HepG2 (cell line): ENCODE data around the gene RASSF7. TPM values are rescaled to one million over a fixed set of nuclear protein-coding genes. Genes with fewer than 3 reads are reported as not detected.

ENCODE experiments used
- ATM ChIP-seq: fragments of 450-650 bp; IDR thresholded peaks from 2 replicates; pipeline ENCODE4 v1.7.1; 2017; ENCODE audit warnings: mild to moderate bottlenecking, borderline replicate concordance
- BCL6 ChIP-seq: IDR thresholded peaks from 2 replicates; pipeline ENCODE4 v1.6.1; 2016; ENCODE audit warnings: missing genetic modification reagents, missing compliant biosample characterization
- CENPX ChIP-seq: sonication (generic); formaldehyde crosslinking; IDR thresholded peaks from 2 replicates; pipeline ENCODE4 v1.9.0; 2021; ENCODE audit warnings: mild to moderate bottlenecking, missing genetic modification reagents, moderate library complexity
- LRRFIP1 ChIP-seq: sonication (generic); formaldehyde crosslinking; conservative IDR thresholded peaks from 2 replicates; pipeline ENCODE4 v1.4.0; 2020; ENCODE audit warnings: missing genetic modification reagents
- PCBP1 ChIP-seq: fragments of 200-400 bp; formaldehyde crosslinking; IDR thresholded peaks from 2 replicates; pipeline ENCODE4 v1.6.1; 2017; ENCODE audit warnings: mild to moderate bottlenecking, low read depth, low read length, borderline replicate concordance
- PRMT3 ChIP-seq: sonication (generic); formaldehyde crosslinking; IDR thresholded peaks from 2 replicates; pipeline ENCODE4 v1.8.1; 2022; ENCODE audit warnings: low read depth, mild to moderate bottlenecking, moderate library complexity, missing genetic modification reagents, borderline replicate concordance
- PRPF4 ChIP-seq: fragments of 200-400 bp; formaldehyde crosslinking; IDR thresholded peaks from 2 replicates; pipeline ENCODE4 v1.6.1; 2016; ENCODE audit warnings: low read length, low read depth; ENCODE audit not compliant: poor library complexity, severe bottlenecking
- RAD21 ChIP-seq: fragments of 450-650 bp; formaldehyde crosslinking; IDR thresholded peaks from 2 replicates; pipeline ENCODE4 v1.5.0; 2020; ENCODE audit warnings: mild to moderate bottlenecking
- THAP8 ChIP-seq: sonication (generic); formaldehyde crosslinking; IDR thresholded peaks from 2 replicates; pipeline ENCODE4 v1.5.1; 2020; ENCODE audit warnings: missing genetic modification reagents, mild to moderate bottlenecking, borderline replicate concordance
- ZBTB7A ChIP-seq: sonication (generic); formaldehyde crosslinking; IDR thresholded peaks from 2 replicates; pipeline ENCODE4 v1.8.0; 2022; ENCODE audit warnings: mild to moderate bottlenecking, missing genetic modification reagents
- ZBTB7B ChIP-seq: sonication (generic); formaldehyde crosslinking; IDR thresholded peaks from 2 replicates; pipeline ENCODE4 v1.4.0; 2020; ENCODE audit warnings: missing genetic modification reagents
- ZNF570 ChIP-seq: sonication (generic); formaldehyde crosslinking; IDR thresholded peaks from 2 replicates; pipeline ENCODE4 v1.4.0; 2020; ENCODE audit warnings: mild to moderate bottlenecking, missing genetic modification reagents, borderline replicate concordance
- ZNF737 ChIP-seq: sonication (generic); formaldehyde crosslinking; IDR thresholded peaks from 2 replicates; pipeline ENCODE4 v1.5.0; 2020; ENCODE audit warnings: missing genetic modification reagents, mild to moderate bottlenecking, borderline replicate concordance
- ZNF782 ChIP-seq: sonication (generic); formaldehyde crosslinking; IDR thresholded peaks from 2 replicates; pipeline ENCODE4 v1.4.0; 2020; ENCODE audit warnings: missing genetic modification reagents, mild to moderate bottlenecking, borderline replicate concordance
- polyA plus RNA-seq, 8 experiments: library from polyadenylated mRNA; depleted of rRNA in 3 of 8; stranded (reverse) in 7 of 8; unstranded in 1 of 8; fragments of >200 nt; fragmentation: Illumina TruSeq in 4 of 8; extraction: Trizol in 4 of 8; gene quantifications; 2 replicates each; pipeline versions ENCODE4 v1.2.1 to v1.2.3, GENCODE V29; 2011 to 2016; ENCODE audit warnings: low read depth in 4 of 8, missing spikeins in 1 of 8, mixed read lengths in 1 of 8; ENCODE audit not compliant: insufficient read depth in 1 of 8
- total RNA-seq, 5 experiments: library from RNA; depleted of rRNA; stranded (reverse); fragments of >200 nt; fragmentation: Illumina TruSeq; extraction: Trizol; gene quantifications; 2 replicates each; pipeline ENCODE4 v1.2.3, GENCODE V29; 2016; ENCODE audit warnings: low read depth in 1 of 5
- TF ChIP-seq, protein P1 (sequence below): sonication (generic); formaldehyde crosslinking; IDR thresholded peaks from 2 replicates; pipeline ENCODE4 v1.8.0; 2022; ENCODE audit warnings: missing genetic modification reagents, mild to moderate bottlenecking, borderline replicate concordance
- TF ChIP-seq, protein P2 (sequence below): sonication (generic); formaldehyde crosslinking; IDR thresholded peaks from 2 replicates; pipeline ENCODE4 v1.4.0; 2020; ENCODE audit warnings: mild to moderate bottlenecking, missing genetic modification reagents
- TF ChIP-seq, protein P3 (sequence below): sonication (generic); formaldehyde crosslinking; IDR thresholded peaks from 2 replicates; pipeline ENCODE4 v1.9.0; 2021; ENCODE audit warnings: missing genetic modification reagents, borderline replicate concordance
- TF ChIP-seq, protein P4 (sequence below): sonication (generic); formaldehyde crosslinking; IDR thresholded peaks from 2 replicates; pipeline ENCODE4 v1.4.0; 2020; ENCODE audit warnings: missing genetic modification reagents, borderline replicate concordance

The RASSF7 gene
- total and polyA plus RNA-seq, 2 of the 13 experiments (the other 11 are each of a cell fraction or from before 2014, with no cell fraction given): 20.2 to 28.6 TPM

- no peak for TF ChIP-seq LRRFIP1 (CRISPR knock-in tag)
- TF ChIP-seq, protein P1, sequence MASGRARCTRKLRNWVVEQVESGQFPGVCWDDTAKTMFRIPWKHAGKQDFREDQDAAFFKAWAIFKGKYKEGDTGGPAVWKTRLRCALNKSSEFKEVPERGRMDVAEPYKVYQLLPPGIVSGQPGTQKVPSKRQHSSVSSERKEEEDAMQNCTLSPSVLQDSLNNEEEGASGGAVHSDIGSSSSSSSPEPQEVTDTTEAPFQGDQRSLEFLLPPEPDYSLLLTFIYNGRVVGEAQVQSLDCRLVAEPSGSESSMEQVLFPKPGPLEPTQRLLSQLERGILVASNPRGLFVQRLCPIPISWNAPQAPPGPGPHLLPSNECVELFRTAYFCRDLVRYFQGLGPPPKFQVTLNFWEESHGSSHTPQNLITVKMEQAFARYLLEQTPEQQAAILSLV: peak; percentile 40; the same call in 1 of the 2 replicates
- 0 out of 2 replicates have a peak, but pooled peaks have one; percentile 30 for TF ChIP-seq ZBTB7B (CRISPR knock-in tag)
- TF ChIP-seq ZNF737 (CRISPR knock-in tag): no peak
- TF ChIP-seq, protein P2, sequence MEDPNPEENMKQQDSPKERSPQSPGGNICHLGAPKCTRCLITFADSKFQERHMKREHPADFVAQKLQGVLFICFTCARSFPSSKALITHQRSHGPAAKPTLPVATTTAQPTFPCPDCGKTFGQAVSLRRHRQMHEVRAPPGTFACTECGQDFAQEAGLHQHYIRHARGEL (CRISPR knock-in tag): no peak
- no peak for TF ChIP-seq BCL6
- TF ChIP-seq ATM: no peak
- no peak for TF ChIP-seq ZBTB7A (CRISPR knock-in tag)
- no peak for TF ChIP-seq CENPX (CRISPR knock-in tag)
- TF ChIP-seq PCBP1: no peak
- TF ChIP-seq RAD21 (CRISPR knock-in tag): no peak
- TF ChIP-seq PRPF4: no peak
- no peak for TF ChIP-seq ZNF782 (CRISPR knock-in tag)
- TF ChIP-seq, protein P3, sequence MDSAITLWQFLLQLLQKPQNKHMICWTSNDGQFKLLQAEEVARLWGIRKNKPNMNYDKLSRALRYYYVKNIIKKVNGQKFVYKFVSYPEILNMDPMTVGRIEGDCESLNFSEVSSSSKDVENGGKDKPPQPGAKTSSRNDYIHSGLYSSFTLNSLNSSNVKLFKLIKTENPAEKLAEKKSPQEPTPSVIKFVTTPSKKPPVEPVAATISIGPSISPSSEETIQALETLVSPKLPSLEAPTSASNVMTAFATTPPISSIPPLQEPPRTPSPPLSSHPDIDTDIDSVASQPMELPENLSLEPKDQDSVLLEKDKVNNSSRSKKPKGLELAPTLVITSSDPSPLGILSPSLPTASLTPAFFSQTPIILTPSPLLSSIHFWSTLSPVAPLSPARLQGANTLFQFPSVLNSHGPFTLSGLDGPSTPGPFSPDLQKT (CRISPR knock-in tag): no peak
- TF ChIP-seq ZNF570: no peak
- no peak for TF ChIP-seq THAP8 (CRISPR knock-in tag)
- TF ChIP-seq PRMT3: no peak
- TF ChIP-seq, protein P4, sequence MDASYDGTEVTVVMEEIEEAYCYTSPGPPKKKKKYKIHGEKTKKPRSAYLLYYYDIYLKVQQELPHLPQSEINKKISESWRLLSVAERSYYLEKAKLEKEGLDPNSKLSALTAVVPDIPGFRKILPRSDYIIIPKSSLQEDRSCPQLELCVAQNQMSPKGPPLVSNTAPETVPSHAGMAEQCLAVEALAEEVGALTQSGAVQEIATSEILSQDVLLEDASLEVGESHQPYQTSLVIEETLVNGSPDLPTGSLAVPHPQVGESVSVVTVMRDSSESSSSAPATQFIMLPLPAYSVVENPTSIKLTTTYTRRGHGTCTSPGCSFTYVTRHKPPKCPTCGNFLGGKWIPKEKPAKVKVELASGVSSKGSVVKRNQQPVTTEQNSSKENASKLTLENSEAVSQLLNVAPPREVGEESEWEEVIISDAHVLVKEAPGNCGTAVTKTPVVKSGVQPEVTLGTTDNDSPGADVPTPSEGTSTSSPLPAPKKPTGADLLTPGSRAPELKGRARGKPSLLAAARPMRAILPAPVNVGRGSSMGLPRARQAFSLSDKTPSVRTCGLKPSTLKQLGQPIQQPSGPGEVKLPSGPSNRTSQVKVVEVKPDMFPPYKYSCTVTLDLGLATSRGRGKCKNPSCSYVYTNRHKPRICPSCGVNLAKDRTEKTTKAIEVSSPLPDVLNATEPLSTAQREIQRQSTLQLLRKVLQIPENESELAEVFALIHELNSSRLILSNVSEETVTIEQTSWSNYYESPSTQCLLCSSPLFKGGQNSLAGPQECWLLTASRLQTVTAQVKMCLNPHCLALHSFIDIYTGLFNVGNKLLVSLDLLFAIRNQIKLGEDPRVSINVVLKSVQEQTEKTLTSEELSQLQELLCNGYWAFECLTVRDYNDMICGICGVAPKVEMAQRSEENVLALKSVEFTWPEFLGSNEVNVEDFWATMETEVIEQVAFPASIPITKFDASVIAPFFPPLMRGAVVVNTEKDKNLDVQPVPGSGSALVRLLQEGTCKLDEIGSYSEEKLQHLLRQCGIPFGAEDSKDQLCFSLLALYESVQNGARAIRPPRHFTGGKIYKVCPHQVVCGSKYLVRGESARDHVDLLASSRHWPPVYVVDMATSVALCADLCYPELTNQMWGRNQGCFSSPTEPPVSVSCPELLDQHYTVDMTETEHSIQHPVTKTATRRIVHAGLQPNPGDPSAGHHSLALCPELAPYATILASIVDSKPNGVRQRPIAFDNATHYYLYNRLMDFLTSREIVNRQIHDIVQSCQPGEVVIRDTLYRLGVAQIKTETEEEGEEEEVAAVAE (CRISPR knock-in tag): no peak
These were observed 23.7 kb upstream of the RASSF7 start, which contains the start of gene LRRC56 (continued) for GRCh38 chr11:536841-537621.
